ENCODE results near the gene NAIF1. TPM values are rescaled to one million over a fixed set of nuclear protein-coding genes. Genes with fewer than 3 reads are reported as not detected.
"Not testable (repeated sequence)": the region's sequence is repeated elsewhere in the genome, so short reads cannot be mapped to it uniquely, and the experiment has no call there.

Gene NAIF1
- total RNA-seq, 1 donor = 10.8 TPM

DNA sequence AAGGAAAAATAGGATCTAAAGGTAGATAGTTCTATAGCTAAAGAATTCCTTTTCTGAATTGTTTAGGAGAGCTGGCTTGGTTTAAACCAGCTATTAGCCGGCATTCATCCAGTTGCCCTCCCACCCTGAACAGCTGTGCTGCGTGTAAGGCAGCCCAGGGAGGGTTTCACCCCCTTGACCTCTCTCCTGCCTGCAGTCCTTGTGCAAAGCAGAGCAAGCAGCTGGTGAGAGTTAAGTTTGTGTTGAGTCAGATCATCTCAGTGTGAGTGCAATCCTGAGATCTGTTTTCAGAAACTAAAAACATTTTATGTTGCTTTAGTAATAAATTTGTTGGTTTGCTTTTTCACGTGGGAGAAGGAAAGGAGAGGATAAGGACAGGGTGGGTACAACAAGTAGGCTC, 13.9 kb upstream of the NAIF1 start:
- no peak overlapping the region for H3K4me3 ChIP-seq (ENCODE audit: low read depth, low read length)
- TF ChIP-seq, protein P1, sequence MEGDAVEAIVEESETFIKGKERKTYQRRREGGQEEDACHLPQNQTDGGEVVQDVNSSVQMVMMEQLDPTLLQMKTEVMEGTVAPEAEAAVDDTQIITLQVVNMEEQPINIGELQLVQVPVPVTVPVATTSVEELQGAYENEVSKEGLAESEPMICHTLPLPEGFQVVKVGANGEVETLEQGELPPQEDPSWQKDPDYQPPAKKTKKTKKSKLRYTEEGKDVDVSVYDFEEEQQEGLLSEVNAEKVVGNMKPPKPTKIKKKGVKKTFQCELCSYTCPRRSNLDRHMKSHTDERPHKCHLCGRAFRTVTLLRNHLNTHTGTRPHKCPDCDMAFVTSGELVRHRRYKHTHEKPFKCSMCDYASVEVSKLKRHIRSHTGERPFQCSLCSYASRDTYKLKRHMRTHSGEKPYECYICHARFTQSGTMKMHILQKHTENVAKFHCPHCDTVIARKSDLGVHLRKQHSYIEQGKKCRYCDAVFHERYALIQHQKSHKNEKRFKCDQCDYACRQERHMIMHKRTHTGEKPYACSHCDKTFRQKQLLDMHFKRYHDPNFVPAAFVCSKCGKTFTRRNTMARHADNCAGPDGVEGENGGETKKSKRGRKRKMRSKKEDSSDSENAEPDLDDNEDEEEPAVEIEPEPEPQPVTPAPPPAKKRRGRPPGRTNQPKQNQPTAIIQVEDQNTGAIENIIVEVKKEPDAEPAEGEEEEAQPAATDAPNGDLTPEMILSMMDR (IDR thresholded peaks at IDR 0.05; ENCODE audit: insufficient read depth, low read depth, low read length) = no peak
- DNase-seq (ENCODE audit: low read depth) = peak; percentile 99

DNA sequence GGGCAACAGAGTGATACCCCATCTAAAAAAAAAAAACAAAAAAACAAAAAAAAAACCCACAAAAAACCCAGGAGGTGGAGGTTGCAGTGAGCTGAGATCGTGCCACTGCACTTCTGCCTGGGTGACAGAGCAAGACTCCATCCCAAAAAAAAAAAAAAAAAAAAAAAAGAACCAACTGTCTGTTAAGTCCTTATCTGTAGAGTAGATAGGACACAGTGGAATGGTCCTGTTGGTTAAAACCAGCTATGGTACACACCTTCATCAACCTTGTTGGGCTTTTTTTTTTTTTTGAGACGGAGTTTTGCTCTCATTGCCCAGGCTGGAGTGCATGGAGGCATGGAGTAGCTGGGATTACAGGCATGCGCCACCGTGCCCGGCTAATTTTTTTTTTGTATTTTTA, 13.1 kb upstream of the NAIF1 start:
- no peak overlapping the region for H3K4me3 ChIP-seq (ENCODE audit: low read depth, low read length)
- DNase-seq (ENCODE audit: low read depth) = no peak
- TF ChIP-seq, protein P1 (IDR thresholded peaks at IDR 0.05; ENCODE audit: insufficient read depth, low read depth, low read length) = no peak

DNA sequence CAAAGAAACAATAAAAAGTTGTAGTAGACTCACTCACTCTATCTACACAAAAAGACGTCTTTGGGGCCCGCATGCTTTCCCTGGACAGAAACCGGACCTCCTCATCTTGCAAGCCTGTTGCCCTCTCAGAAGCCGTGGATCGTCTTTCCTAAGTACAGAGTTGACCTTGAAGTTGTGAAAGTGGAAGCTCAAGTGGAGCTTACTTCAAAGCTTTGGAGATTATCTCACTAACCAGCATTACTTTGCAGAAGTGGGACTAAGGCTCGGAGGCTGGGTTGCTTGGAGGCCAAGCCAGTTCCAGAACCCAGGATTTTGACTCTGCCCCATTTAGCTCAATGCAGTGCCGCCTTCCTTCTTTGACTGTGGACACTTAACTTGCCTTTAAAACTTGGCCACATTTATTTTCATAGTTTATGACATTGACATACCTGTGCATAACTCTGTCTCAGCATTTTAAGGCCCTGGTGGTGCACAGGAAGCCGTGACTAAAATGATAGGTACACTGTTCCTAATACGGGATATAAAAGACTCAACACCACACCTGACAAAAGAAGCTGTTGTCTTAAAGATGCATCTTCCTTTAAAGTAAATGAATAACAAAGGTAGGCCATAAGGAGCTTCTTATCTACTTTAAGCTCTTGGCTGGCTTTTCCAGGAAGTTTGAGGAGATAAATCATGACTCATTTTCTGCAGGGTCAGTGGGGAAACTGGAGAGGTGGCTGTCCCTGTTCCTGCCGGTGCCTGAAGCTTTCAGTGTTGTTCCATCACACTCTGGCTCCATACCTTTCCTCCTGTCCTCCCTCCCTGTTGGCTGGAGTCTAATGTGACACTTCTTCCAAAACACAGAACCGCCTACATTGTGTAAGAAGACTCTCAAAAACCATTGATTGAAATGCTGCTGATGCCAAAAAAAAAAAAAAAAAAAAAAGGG, 11.6 kb upstream of the NAIF1 start:
- no peak overlapping the region for H3K4me3 ChIP-seq (ENCODE audit: low read depth, low read length)
- TF ChIP-seq, protein P1 (IDR thresholded peaks at IDR 0.05; ENCODE audit: insufficient read depth, low read depth, low read length) = no peak
- peak; percentile 93 for DNase-seq (ENCODE audit: low read depth)

DNA sequence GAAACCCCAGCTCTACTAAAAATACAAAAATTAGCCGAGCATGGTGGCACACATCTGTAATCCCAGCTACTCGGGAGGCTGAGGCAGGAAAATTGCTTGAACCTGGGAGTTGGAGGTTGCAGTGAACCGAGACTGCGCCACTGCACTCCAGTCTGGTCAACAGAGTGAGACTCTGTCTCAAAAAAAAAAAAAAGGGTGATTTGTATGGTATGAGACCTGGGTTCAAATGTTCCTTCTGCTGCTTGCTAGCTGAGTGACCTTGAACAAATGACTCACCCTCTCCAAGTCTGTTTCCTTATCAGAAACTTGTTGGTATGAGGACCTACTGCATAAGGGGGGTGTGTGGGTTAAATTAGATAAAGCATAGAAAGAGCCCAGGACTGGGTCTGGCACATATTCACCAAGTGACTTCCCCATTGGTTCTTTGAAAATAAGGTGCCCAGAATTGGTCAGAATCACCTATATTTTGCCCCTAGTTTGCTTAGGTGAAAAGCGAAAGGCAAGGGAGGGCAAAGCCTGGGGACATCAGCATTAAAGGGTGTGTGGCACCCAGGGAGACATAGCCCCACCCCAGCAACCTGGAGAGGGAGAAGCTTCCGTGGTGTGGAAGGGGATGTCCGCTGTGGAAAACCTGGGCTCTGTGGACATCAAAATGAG, 10.9 kb upstream of the NAIF1 start:
- H3K4me3 ChIP-seq (ENCODE audit: low read depth, low read length) = no peak overlapping the region
- TF ChIP-seq, protein P1 (IDR thresholded peaks at IDR 0.05; ENCODE audit: insufficient read depth, low read depth, low read length) = no peak
- DNase-seq (ENCODE audit: low read depth) = no peak

DNA sequence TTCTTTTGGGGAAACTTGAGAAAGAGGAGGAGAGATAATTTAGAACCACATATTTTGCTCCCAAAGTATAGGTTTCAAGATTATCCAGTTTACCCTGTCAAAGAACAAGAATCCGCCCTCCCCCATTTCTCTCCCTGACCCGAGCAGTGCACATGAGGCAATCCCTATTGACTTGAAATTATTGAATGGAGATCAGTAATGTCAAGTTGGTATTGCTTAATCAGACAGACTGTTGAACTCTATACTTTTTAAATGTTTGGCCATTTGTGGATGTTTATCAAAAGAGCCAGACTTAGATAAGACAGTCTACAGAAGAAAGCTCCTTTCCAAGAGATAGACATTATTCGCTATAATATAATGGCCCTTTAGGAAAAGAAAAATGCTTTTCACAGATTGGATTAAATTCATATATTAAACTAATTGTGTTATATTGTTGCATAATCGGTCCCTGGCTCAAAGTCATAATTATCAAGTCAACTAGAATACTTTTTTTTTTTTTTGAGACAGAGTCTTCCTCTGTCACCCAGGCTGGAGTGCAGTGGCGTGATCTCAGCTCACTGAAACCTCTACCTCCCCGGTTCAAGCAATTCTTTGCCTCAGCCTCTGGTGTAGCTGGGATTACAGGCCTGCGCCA, 6.2 kb upstream of the NAIF1 start:
- peak; percentile 77 for DNase-seq (ENCODE audit: low read depth)
- H3K4me3 ChIP-seq (ENCODE audit: low read depth, low read length) = no peak overlapping the region
- TF ChIP-seq, protein P1 (IDR thresholded peaks at IDR 0.05; ENCODE audit: insufficient read depth, low read depth, low read length) = no peak

DNA sequence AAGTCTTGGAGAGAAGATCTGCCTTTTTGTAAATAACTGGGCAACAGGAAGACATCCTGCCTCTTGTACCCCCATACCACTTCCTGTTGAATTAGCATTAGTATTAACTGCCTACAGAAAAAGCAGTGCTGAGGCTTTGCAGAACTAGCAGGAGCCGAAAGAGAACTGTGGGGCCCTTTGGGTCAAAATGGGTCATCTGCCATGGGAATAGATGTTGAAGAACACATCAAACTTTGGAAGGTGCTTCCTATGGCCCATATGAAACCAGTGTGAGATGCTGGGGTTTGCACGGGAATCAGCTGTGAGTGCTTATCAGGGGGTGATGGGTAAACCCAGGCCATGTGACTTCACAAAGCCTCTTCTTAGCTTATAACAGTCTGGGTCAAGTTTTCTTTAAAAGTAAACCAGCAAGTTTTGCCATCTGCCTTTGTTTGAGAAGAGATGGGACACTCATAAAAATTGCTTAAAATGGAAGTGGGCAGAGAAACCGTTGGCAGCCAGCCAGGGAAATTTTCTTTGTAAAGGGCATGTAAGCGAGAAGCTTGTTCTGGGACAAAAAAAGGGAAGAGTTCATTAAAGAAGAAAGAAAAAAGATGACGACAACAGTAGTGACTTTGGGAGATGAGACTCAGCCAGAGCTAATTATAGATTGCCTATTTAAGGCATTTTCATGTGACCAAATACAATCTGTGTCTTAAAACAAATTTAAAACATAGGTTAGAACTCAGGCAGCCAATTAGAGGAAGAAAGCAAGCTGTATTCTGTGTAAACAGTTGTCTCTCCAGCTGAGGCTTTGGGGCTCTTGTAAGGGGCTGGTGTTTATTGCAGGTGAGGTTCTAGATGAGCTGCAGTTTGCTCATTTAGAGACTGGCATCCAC, 5.3 kb upstream of the NAIF1 start:
- peak; percentile 91 for DNase-seq (ENCODE audit: low read depth)
- no peak overlapping the region for H3K4me3 ChIP-seq (ENCODE audit: low read depth, low read length)
- TF ChIP-seq, protein P1 (IDR thresholded peaks at IDR 0.05; ENCODE audit: insufficient read depth, low read depth, low read length) = no peak

DNA sequence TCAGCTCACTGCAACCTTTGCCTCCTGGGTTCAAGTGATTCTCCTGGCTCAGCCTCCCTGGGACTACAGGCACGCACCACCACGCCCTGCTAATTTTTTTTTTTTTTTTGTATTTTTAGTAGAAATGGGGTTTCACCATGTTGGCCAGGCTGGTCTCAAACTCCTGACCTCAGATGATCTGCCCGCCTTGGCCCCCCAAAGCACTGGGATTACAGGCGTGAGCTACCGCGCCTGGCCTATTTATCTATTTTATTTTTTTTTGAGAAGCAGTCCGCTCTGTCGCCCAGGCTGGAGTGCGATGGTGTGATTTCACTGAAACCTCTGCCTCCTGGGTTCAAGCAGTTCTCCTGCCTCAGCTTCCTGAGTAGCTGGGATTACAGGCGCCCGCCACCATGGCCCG, 4.4 kb upstream of the NAIF1 start:
- H3K4me3 ChIP-seq (ENCODE audit: low read depth, low read length); DNase-seq (ENCODE audit: low read depth): not testable (repeated sequence)
